Hepatic stellate cell (primary cell): Measurements from ENCODE around the gene CD300LF.

Source experiments
- DNase-seq: peaks from one replicate; pipeline ENCODE4 v3.0.0; 2011; ENCODE audit warnings: low spot score

CD300LF gene

DNA sequence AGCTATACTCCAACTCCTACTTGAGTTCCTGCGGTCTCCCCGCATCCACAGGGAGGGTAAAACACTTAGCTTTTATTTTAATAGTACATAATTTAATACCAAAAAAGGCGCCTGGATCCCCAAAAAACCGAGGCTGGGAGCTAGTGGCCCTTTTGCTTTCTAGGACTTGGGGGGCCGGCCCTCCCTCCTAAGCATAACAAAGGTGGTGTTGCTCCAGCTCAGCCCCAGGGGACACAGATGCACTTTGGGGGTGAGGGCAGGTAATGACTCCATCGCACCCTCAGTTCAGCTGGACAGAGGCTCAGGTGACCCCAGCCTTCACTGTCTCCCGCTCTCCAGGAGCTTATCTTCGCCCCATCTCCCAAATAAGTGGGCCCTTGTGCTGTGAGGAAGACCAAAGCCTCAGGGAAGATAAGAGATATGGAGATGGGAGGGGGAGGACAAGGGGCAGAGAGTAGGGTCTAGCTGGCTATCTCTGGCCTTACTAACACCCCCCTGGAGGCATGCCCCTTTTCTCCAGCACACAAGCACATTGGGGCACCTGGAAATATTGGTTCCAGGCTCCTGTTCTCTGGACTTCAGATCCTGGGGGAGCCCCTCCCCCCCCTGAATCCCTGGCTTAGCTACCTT lies 32.9 kb upstream of the CD300LF start:
- no peak for DNase-seq

DNA sequence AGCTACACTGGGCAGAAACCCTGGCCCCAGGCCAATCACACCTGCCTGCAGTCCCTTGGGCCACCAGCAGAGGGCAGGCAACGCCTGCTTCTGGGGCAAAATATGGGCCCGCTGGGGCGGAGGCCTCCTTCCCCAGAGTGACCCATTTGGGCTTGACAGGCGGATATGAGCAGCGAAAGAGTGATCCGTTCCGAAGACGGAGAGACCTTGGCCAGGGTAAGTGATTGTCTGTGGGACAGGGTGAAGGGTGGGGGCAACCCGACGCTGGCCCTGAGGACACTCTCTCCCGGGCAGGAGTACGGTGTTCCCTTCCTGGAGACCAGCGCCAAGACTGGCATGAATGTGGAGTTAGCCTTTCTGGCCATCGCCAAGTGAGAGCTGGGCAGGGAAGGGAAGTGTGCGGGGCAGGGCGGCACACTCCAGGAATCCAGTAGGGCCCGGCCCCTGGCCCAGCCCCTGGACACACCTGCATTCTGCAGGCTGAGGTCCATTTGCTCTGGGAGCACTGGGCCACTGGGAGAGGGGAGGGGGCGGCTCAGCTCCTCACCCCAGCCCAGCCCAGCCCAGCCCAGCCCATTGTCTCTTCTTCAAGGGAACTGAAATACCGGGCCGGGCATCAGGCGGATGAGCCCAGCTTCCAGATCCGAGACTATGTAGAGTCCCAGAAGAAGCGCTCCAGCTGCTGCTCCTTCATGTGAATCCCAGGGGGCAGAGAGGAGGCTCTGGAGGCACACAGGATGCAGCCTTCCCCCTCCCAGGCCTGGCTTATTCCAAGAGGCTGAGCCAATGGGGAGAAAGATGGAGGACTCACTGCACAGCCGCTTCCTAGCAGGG lies 32.2 kb upstream of the CD300LF start:
- DNase-seq, result peak; percentile 84

DNA sequence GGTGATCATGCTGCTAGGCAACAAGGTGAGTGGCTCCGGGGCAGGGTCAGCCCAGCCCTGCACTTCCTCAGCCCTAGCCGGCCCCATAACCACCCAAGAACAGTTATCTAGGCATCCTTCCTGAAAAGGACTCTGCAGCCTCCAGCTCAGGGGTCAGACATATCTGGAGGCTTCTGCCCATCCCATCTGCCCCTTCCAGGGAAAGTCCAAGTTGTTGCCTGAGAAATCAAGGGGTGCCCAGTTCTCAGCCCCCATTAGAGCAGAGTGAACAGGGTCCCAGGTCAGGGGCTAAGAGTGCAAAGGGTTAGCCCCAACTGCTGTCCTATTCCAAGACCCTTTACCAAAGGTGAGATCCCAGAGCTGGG lies 31.6 kb upstream of the CD300LF start:
- no peak for DNase-seq

DNA sequence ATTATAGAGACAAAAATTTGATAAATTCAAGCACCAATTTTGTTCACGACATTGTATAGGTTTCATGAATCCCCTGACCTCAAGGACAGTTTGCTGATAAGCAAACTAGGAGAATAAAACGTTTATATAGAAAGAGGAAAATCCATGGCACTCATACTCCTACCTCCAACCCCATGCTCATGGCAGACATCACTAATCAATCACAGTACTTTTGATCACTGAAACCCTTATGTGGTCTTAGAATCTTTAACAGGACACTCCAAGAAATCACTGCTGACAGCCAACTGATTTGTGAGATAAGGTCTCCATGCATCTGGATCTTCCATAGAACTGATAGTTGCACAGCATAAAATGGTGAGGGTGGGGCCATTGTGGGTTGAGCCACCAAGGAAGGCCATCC lies 31.0 kb upstream of the CD300LF start:
- no peak for DNase-seq

DNA sequence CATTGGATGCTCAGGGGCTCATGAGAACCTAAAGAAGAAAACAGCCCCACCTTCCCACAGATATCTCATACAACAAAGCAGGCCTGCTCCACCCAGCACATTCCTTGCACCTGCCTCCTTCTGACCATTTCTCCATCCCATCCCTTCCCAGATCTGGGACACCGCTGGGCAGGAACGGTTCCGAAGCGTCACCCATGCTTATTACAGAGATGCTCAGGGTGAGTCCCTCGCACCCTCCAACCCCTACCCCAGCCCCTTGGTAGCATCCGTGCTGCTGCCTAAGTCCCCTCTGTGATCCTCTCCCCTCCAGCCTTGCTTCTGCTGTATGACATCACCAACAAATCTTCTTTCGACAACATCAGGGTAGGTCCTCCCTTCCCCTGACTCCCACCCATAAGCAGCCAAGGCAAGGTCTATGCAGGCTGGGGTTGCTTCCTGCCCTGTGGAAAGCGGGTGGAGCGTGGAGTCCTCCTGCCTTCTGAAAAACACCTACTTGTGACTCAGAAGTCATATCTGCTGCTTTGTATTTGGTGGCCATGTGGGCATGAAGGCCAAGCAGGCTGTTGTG lies 30.3 kb upstream of the CD300LF start:
- DNase-seq, result no peak

DNA sequence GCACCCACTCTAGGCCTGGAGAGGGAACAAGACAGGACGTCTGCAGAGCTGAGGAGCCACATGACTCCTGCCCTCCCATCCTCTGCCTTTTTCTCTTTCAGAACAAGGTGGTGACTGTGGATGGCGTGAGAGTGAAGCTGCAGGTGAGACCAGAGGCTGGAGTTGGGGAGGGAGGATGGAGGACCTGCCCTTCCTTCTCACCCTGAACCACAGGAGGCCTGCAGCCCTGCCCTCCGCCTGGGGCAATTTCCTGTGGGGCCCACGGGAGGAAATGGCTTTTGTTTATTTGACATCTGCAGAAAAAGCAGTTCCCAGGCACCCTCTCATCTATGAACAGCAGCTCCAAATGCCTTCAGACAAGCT lies 29.4 kb upstream of the CD300LF start:
- no peak for DNase-seq

DNA sequence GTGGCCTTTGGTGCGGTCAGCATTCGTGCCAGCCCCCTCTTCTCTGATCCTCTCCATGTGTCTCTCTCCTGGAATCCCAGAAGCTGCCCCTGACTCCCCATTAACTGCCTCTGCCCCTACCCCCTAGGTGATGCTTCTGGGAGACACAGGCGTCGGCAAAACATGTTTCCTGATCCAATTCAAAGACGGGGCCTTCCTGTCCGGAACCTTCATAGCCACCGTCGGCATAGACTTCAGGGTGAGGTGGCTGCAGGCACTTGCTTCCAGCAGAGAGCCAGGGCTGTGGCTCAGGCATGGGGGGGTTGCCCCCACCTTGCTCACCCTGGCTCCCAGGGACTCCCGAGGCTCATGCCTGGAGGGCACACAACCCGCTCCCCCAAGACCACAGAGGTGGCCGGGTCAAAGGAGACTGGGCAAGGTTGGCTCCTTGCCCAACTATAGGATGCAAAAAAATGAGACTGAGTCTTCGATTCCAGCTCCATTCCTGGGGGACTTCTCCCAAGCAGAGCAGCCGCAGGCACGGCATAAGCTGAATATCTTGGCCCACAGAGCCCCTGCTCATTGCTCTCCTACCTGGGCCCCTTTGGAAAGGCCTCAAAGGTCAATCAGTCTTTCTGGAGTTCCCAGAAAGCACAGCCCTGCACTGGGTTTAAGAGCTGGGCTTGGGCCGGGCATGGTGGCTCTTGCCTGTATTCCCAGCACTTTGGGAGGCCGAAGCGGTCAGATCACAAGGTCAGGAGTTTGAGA lies 28.1 kb upstream of the CD300LF start:
- DNase-seq, result no peak

DNA sequence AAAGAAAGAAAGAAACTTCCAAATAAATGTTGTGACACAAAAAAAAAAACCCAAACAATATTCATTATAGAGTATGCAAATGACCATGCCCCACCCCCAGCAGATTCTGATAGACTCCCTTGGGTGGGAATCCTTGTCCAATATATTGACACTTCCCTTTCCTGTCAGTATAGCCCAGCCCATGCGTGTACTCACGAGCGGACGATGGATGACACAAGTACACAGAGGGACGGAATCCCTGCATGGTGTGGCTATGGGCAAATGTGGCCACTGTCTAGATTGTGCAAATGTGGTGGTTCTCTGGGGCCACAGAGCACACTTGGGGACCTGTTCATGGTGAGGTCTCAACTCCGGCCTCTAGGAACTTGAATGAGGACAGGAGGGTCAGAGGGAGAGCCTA lies 27.4 kb upstream of the CD300LF start:
- no peak for DNase-seq

DNA sequence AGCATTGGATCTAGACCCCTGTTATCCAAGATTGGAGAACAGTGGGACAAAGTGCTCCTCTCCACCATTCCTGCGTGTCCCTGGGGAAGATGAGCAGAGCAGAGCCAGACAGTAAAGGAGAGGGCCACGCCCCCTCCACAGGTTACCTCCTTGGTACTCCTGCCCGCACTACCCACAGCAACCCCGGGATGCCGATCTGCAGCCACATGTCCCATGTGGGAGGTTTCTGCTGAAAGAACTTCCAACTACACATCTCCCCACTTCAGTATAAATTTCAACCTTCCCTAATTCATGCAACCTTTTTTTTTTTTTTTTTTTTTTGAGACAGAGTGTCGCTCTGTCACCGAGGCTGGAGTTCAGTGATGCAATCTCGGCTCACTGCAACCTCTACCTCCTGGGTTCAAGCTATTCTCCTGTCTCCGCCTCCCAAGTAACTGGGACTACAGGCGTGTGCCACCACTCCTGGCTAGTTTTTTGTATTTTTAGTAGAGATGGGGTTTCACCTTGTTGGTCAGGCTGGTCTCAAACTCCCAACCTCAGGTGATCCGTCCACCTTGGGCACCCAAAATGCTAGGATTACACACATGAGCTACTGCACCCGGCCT lies 26.6 kb upstream of the CD300LF start:
- DNase-seq, result no peak

DNA sequence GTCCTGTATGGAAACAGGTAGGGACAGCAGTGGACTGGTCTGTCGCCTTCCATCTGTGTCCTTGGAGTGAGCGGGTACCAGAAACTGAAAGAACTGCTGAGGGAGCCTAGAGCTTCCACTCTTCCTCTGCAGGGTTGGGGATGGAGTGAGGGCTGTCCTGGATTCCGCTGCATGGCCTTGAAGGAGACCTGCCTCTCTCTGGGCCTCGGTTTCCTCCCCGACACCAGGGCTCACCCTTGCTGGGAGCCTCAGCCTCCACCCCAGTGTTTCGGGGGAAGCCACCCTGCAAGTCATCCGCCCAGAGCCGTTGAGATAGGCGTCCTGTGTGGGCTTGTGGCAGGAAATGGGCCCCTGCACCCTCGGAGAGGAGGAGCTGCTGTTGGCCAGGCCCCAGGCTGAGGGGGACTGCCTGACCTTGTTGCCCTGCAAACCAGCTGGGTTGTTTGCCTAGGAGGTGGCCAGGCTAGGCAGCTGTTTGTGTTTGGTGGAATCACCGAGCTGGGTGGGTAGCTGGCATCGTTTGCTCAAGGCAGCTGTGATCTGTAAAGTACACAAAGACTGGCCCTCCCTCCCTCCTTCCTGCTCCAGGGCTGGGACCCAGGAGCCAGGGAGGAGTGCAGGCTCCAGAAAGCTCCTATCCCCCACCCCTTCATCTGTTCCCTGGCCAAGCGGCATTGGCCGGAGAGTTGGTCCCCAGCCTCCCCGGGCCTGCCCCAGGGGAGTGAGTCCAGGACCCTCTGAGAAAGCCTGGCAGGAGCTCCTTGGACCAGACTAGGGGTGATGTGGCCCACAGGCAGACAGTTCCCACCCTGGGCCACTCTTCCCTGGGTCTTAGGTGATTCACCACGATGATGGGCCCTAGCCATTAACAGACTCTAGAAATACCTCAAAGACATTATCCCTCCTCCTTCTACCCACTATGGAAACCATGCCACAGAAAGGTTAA lies 25.6 kb upstream of the CD300LF start:
- no peak for DNase-seq

DNA sequence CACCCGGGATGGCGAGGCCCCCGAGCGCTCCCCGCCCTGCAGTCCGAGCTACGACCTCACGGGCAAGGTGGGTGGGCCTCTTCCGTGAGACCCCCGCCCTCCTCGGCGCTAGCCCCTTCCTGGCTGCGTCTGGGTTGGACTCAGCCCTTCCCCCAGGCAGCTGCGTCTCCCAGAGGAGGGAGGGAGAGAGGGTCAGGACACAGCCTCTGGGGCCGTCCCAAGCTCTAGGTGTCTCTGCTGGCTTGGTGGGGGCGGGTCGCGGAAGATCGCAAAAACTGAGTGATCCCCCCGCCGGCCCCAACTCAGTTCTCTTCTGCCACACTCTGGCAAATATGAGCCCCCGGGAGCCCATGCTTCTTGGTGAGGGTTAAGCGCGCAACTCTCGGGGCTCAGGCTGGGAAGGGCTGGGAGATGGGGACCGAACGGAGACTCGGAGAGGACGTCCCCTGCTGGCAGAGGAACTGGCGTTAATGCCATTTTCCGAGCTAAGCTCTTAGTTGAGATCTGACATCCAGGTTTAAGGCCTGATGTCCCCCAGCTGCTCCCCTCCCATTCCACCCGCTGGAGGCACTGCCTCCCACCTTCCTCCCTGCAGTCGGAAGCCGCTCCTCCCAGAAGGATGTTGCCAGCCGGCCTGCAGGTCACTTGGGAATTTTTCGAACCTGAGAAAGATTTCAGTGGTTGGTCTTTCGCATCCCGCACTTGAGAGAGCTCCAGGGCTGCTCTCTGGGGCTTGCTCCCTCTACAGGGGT lies 24.8 kb upstream of the CD300LF start:
- no peak for DNase-seq

DNA sequence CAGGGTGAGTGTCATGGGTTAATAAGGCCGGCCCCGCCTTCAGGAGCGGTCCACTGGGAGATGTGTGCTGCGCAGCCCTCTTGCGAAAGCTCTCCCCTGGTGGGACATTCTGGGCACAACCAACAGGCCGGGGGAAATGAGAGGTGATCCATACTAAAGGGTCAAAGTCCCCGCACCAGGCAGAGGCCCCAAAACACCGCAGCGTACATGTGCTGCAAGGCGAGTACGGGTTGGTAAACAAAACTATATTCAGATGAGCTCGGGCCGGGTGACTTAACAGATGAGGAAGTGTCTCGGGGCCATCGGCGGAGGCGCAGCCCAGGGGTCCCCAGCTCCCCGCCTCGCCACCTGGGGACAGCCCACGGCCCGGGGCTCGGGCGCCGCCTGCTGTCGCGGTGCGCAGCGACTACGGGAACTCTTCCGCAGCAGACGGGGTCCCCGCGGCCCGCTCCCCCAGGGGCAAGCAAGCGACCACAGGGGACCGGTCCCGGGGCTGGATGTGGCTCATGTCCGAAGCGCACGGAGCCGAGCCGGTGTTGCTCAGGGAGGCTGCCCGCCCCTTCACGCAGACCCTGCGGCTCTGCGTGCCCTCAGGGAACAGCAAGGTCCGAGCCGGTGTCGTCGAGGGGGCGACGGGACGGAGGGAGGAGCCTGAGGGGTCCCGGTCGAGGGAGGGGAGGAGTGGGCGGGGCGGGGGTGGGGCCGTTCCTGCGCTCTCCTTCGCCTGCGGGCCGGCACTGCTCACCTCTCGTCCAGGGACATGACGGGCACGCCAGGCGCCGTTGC lies 24.0 kb upstream of the CD300LF start, which contains the start of gene RAB37:
RAB37 (plus strand) TSS at position 744 of the 786 bp plus-strand sequence; CDS start at position 761, 17 bp downstream.
- DNase-seq, result no peak

DNA sequence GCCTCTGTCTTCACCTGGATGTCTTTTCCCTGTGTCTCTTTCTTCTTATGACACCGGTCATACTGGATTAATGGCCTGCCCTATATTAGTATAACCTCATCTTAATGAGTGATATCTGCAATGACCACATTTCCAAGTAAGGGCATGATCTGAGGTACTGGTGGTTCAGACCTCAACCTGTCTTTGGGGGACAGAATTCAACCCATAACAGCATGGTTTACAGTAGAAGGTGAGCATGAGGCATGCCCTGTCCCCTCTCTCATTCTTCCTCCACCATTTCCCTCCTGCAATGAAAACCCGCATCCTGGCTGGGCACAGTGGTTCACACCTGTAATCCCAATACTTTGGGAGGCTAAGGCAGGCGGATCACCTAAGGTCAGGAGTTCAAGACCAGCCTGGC lies 21.5 kb upstream of the CD300LF start:
- DNase-seq, result no peak

DNA sequence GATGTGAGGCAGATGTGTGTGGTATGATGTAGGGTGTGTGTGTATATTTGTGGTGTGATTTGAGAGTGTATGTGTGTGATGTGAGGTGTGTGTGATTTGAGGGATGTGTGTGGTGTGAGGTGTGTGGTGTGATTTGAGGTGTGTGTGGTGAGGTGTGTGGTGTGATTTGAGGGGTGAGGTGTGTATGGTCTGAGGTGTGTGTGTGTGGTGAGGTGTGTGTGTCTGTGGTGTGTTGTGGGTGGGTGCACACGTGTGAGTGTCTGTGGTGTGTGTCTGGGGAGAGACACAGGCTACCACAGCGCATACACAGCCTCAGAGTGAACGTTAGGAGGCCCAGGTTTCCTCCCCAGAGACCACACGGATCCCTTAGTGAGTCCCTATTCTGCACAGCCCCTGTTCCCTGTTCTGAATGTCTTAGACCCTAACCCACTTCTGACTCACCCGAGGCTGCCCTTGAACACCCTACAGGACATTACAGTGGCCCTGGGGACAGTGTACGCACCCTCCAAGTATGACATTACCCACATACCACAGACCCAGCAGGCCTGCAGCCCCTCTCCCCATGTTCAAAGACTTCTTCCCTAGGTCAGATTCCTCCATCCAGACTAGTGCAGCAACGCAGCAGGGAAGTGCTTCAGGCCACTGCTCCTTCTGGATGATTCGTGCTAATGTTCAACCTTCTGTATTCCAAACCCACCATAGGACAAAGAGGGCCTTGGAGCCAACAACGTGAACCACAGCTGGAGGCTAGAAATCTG lies 20.8 kb upstream of the CD300LF start:
- no peak for DNase-seq

DNA sequence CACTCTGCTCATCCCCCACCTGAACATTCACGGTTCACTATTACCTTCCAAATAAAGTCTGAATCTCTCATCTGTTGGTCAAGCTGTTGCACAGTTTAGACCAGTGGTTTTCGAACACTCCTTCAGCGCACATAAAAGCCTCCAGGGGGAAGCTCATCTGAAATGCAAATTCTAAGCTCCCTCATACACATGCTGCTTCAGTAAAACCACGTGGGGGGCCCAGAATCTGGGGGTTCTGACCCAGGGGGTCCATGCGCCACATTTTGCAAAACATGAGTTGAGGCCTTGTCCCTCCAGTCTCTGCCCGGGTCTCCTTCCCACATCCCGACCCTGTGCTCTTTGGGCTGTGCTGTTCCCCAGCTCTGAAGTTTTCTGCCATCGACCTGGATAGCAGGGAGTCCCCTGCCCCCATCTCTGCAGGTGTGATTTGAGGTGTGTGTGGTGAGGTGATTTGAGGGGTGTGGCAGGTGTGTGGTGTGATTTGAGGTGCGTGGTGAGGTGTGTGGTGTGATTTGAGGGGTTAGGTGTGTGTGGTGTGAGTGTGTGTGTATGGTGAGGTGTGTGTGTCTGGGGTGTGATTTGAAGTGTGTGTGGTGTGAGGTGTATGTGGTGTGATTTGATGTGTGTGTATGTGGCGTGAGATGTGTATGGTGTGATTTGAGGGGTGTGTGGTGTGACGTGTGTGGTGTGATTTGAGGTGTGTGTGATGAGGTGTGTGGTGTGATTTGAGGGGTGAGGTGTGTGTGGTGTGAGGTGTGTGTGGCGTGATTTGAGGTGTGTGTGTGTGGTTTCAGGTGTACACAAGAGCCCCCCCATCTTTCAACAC lies 19.5 kb upstream of the CD300LF start:
- no peak for DNase-seq

DNA sequence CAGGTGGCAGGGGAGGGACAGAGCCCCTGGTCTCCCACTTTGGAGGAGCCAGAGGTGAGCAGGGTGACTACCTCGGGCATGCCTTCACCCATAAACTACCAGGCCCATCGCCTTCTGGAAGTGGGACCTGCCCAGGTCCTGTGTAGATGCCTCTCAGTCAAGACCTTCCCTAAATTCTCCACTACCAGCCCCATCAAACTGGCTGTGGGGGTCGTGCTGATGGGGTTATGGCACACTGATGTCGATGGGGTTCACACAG lies 18.6 kb upstream of the CD300LF start:
- DNase-seq, result no peak

DNA sequence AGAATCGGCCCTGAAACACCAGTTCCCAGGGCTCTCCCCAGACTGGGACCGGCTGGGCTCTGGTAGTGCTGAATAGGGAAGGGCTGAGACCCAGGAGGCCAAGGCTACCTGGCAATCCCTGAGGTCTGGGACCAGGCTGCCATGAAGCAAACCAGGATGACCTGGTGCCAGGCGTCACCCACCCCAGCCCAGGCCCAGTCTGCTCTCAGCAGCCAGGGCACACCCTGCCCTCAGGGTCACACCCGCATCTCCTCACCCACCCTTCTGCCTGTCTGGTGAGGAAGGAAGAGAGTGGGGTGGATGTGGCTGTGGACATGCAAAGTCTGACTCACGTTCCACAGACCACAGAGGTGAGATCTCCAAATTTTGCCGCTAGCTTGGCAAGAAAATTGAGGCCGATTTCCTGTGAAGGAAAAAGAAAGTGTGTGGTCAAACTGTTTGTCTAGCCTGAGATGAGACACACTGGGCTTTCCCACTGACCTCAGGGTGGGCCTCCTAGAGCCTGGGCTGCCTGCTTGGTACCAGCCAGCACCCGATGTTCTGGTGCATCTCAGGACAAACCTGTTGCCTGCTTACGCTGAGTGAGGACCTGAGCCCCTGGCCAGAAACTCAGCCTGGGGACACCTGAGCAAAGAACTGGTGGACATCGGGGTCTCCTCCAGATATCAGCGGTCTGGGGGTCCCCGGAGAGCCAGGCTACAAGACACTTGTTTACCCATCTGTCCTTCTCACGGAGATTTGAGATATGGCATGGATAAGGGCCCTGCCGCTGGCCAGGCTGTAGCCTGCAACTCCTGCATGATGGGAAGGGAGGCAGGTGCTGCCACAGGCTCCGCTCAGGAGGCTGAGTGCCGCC lies 18.0 kb upstream of the CD300LF start:
- no peak for DNase-seq
